ENCODE measurements around the gene ATP6V1G2.

DNA sequence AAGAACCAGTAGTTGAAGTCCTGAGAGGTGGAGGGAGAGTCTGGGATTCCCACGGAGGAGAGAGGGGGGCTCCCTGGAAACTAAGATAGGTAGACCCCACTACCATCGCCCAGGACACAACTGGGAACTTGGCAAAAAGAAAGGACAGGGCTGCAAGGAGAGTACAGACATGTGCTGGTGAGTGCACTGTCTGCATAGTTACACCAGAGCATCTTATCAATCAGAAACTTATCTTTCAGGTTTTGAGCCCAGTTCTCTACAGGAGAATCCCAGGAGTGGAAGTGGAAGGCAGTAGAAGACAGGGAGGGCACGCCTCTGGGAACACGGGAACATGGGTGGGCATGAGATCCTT lies 13.2 kb upstream of the ATP6V1G2 start:
- TF ChIP-seq, protein P1, sequence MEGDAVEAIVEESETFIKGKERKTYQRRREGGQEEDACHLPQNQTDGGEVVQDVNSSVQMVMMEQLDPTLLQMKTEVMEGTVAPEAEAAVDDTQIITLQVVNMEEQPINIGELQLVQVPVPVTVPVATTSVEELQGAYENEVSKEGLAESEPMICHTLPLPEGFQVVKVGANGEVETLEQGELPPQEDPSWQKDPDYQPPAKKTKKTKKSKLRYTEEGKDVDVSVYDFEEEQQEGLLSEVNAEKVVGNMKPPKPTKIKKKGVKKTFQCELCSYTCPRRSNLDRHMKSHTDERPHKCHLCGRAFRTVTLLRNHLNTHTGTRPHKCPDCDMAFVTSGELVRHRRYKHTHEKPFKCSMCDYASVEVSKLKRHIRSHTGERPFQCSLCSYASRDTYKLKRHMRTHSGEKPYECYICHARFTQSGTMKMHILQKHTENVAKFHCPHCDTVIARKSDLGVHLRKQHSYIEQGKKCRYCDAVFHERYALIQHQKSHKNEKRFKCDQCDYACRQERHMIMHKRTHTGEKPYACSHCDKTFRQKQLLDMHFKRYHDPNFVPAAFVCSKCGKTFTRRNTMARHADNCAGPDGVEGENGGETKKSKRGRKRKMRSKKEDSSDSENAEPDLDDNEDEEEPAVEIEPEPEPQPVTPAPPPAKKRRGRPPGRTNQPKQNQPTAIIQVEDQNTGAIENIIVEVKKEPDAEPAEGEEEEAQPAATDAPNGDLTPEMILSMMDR (IDR thresholded peaks at IDR 0.05) = no peak
- TF ChIP-seq EZH2 (IDR thresholded peaks at IDR 0.05) = no peak

Data from neural progenitor cell (in vitro differentiated cells).